ENCODE data around the gene CYTH4.

DNA sequence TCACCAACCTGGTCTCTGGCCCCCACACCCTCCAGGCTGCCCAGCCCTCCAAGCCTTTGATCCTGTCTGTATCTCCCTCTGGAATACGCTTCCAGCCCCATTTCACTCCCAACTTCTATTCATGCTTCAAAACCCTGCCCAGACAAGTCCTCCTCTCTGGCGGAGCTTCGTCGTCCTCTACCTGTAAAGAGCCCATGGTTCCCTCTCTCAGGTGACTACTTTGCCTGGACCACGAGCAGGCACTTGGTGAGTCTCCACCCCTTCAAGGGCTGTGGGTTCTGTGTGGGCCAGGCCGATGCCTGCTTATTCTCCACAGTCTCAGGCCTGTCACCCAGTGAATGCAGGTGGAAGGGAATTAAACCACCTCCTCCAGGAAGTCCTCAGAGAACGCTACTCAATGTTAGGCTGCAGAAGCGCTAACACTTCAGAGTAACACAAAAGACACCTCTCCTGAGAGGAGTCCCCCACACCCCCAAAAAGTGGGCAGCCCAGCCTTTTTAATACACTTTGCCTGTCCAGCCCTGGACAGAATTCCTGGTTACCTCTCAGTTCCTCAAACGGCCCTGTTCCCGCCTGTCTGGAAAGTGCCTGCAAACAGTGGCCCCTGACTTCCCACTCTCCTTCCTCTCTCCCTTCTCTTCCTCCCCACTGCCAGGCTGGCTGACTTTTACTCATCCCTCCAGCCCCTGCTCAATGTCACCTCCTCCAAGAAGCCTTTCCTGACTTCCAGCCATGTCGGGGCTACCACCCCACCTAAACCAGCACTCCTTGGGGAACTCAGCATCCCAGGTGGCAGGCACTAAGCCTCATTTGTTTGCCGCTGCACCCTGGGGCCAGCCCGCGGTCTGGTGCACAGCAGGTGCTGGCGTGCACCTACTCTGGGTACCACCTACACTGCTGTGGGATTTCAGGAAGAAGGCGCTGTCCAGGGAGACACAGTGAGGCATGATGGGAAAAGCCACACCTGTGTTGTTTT lies 47.3 kb upstream of the CYTH4 start:
- TF ChIP-seq, protein P1, sequence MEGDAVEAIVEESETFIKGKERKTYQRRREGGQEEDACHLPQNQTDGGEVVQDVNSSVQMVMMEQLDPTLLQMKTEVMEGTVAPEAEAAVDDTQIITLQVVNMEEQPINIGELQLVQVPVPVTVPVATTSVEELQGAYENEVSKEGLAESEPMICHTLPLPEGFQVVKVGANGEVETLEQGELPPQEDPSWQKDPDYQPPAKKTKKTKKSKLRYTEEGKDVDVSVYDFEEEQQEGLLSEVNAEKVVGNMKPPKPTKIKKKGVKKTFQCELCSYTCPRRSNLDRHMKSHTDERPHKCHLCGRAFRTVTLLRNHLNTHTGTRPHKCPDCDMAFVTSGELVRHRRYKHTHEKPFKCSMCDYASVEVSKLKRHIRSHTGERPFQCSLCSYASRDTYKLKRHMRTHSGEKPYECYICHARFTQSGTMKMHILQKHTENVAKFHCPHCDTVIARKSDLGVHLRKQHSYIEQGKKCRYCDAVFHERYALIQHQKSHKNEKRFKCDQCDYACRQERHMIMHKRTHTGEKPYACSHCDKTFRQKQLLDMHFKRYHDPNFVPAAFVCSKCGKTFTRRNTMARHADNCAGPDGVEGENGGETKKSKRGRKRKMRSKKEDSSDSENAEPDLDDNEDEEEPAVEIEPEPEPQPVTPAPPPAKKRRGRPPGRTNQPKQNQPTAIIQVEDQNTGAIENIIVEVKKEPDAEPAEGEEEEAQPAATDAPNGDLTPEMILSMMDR (IDR thresholded peaks at IDR 0.05), result no peak
- TF ChIP-seq POLR2A (IDR thresholded peaks at IDR 0.05), result no peak
